SU-DHL-6 (cell line): ENCODE measurements around the gene AGRN.
"Not testable (repeated sequence)": the region's sequence is repeated elsewhere in the genome, so short reads cannot be mapped to it uniquely, and the experiment has no call there.

Experiments used
- H2AFZ ChIP-seq: fragments of 200-600 bp; sonication (generic); 2 replicates; pipeline ENCODE4 v1.6.1; 2014; ENCODE audit warnings: low read depth, mild to moderate bottlenecking, moderate library complexity, mixed read lengths, antibody characterized with exemption, low read length; ENCODE audit not compliant: severe bottlenecking
- H3F3A ChIP-seq: fragments of 200-600 bp; shearing (Covaris generic); 2 replicates; pipeline ENCODE4 v1.6.0; 2016; ENCODE audit warnings: antibody characterized with exemption, mild to moderate bottlenecking; ENCODE audit not compliant: insufficient read depth
- H3K27ac ChIP-seq: fragments of 200-600 bp; sonication (generic); 2 replicates; pipeline ENCODE4 v1.5.1; 2016; ENCODE audit warnings: low read depth, mild to moderate bottlenecking, low read length, moderate library complexity, mixed read lengths
- H3K27me3 ChIP-seq: fragments of 200-600 bp; sonication (generic), shearing (Covaris generic); 2 replicates; pipeline ENCODE4 v1.6.0; 2014; ENCODE audit warnings: mild to moderate bottlenecking, low read length
- H3K36me3 ChIP-seq: fragments of 200-600 bp; sonication (generic); 2 replicates; pipeline ENCODE4 v1.6.1; 2014; ENCODE audit warnings: mild to moderate bottlenecking, low read length, mixed read lengths
- H3K4me2 ChIP-seq: fragments of 300-600, 200-600 bp; shearing (Covaris generic), sonication (generic); 2 replicates; pipeline ENCODE4 v1.6.0; 2014; ENCODE audit warnings: low read length, low read depth, mild to moderate bottlenecking; ENCODE audit not compliant: poor library complexity, severe bottlenecking
- H3K4me3 ChIP-seq: fragments of 200-600 bp; sonication (generic); 2 replicates; pipeline ENCODE4 v1.5.1; 2014; ENCODE audit warnings: antibody characterized with exemption, low read length, mild to moderate bottlenecking, mixed read lengths; ENCODE audit not compliant: insufficient read depth, poor library complexity, severe bottlenecking
- H3K79me2 ChIP-seq: fragments of 200-600 bp; sonication (generic); 2 replicates; pipeline ENCODE4 v1.6.1; 2014; ENCODE audit warnings: mild to moderate bottlenecking, low read length, moderate library complexity; ENCODE audit not compliant: insufficient read depth
- H3K9ac ChIP-seq: fragments of 200-600 bp; sonication (generic); 2 replicates; pipeline ENCODE4 v1.7.0; 2014; ENCODE audit warnings: mild to moderate bottlenecking, low read length
- H3K9me2 ChIP-seq: fragments of 200-600 bp; sonication (generic); replicated peaks from 2 replicates; pipeline ENCODE4 v1.6.1; 2014; ENCODE audit warnings: low read length; ENCODE audit not compliant: insufficient read depth
- H3K9me3 ChIP-seq: fragments of 200-600 bp; sonication (generic); 2 replicates; pipeline ENCODE4 v1.6.1; 2014; ENCODE audit warnings: low read length, mixed read lengths; ENCODE audit not compliant: insufficient read depth
- H4K20me1 ChIP-seq: fragments of 200-600 bp; sonication (generic); 2 replicates; pipeline ENCODE4 v1.6.1; 2014; ENCODE audit warnings: low read depth, mild to moderate bottlenecking, antibody characterized with exemption, low read length, moderate library complexity, mixed read lengths
- EZH2phosphoT487 ChIP-seq: fragments of 200-600 bp; sonication (generic), shearing (Covaris generic); conservative IDR thresholded peaks from 2 replicates; pipeline ENCODE4 v1.6.1; 2018; ENCODE audit warnings: mild to moderate bottlenecking, antibody characterized with exemption, low read length, moderate library complexity, mixed read lengths
- TF ChIP-seq, protein P1 (sequence below): fragments of 200-600 bp; sonication (generic); IDR thresholded peaks from one replicate; pipeline ENCODE4 v1.5.1; 2017; ENCODE audit warnings: antibody characterized with exemption, mild to moderate bottlenecking, low read length, moderate library complexity; ENCODE audit not compliant: insufficient read depth, poor library complexity, severe bottlenecking

Gene AGRN

DNA sequence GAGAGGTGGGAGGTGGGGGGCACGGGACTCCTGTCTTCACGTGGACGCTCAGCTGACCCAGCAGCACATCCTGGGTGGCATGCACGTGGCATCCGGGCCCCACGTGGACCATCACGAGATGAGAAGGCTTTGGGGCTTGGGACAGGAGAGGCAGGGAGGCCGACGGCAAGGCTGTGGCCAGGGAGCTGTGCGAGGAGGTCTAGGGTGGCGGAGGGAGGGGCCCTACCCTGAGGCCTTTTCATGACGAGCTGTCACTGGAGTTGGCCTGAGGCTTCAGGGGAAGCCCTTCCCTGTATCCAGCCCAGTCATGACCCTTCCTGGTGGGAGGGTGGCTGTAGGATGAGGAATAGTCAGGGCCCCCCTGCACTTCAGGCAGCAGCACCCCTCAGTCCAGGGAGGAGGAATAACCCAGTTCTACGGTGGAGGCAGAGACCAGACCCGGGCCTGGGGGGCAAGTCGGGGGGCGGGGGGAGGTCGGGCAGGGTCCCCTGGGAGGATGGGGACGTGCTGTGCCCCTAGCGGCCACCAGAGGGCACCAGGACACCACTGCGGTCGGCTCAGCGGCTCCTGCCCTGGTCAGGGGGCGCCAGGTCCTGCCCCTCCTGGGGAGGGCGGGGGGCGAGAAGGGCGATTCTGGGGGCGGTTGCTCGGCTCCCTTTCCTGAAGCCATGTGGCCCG is 36.0 kb upstream of the AGRN start:
- Histone ChIP-seq H3K9ac (no peak overlapping the region), H3K36me3 (no peaks in the 10 kb centered on the region), H3K9me3 (no peaks in the 10 kb centered on the region), H3K4me3 (no peak overlapping the region), H3K79me2 (no peaks in the 10 kb centered on the region), H3K9me2 (no peaks in the 10 kb centered on the region), H3K4me2 (no peak overlapping the region), H2AFZ (no peak overlapping the region), H3K27me3 (no peaks in the 10 kb centered on the region), H3F3A (no peaks in the 10 kb centered on the region), H3K27ac (no peak overlapping the region), H4K20me1 (no peaks in the 10 kb centered on the region)
- TF ChIP-seq, protein P1, sequence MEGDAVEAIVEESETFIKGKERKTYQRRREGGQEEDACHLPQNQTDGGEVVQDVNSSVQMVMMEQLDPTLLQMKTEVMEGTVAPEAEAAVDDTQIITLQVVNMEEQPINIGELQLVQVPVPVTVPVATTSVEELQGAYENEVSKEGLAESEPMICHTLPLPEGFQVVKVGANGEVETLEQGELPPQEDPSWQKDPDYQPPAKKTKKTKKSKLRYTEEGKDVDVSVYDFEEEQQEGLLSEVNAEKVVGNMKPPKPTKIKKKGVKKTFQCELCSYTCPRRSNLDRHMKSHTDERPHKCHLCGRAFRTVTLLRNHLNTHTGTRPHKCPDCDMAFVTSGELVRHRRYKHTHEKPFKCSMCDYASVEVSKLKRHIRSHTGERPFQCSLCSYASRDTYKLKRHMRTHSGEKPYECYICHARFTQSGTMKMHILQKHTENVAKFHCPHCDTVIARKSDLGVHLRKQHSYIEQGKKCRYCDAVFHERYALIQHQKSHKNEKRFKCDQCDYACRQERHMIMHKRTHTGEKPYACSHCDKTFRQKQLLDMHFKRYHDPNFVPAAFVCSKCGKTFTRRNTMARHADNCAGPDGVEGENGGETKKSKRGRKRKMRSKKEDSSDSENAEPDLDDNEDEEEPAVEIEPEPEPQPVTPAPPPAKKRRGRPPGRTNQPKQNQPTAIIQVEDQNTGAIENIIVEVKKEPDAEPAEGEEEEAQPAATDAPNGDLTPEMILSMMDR = peak; percentile 63
- TF ChIP-seq EZH2phosphoT487 = no peak

DNA sequence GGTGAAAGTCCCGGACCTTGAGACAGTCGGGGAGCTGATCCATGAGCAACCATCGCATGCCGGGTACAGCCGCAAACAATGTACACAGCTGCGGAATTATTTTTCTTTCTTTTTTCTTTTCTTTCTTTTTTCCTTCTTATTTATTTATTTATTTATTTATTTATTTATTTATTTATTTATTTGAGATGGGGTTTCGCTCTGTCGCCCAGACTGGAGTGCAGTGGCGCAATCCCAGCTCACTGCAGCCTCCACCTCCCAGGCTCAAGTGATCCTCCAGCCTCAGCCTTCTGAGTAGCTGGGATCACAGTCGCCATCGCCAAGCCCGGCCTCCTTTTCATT is 35.5 kb upstream of the AGRN start:
- Histone ChIP-seq H3K4me2 (no peak overlapping the region), H2AFZ (no peak overlapping the region)

DNA sequence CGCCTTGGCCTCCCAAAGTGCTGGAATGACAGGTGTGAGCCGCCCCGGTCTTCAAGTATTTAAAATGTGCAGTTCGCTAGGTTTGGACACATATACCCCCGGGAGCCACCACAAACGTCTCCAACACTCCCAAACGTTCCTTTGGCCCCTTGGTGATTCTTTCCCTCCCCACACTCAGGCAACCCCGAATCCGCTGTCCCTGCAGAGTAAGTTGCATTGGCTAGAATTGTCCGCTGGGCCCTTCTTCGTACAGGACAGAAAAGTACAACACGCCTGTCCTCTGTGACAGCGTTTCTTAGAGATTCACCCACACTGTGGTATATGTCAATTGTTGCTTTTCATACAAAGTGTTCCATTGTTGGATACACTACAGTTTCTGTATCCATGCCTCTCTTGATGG is 34.8 kb upstream of the AGRN start:
- Histone ChIP-seq H3K27me3 (no peaks in the 10 kb centered on the region), H3K4me3 (no peak overlapping the region)
- TF ChIP-seq, protein P1 = no peak
- TF ChIP-seq EZH2phosphoT487 = no peak

More for the DNA sequence above, 35.5 kb upstream of the AGRN start:
- Histone ChIP-seq H3K4me3 (no peak overlapping the region), H3K27ac (no peak overlapping the region), H3K79me2 (no peaks in the 10 kb centered on the region), H3F3A (no peaks in the 10 kb centered on the region), H3K9me2 (no peaks in the 10 kb centered on the region), H3K36me3 (no peaks in the 10 kb centered on the region), H3K9me3 (no peaks in the 10 kb centered on the region), H4K20me1 (no peaks in the 10 kb centered on the region), H3K27me3 (no peaks in the 10 kb centered on the region), H3K9ac (no peak overlapping the region)
- TF ChIP-seq EZH2phosphoT487 = no peak
- TF ChIP-seq, protein P1 = no peak

DNA sequence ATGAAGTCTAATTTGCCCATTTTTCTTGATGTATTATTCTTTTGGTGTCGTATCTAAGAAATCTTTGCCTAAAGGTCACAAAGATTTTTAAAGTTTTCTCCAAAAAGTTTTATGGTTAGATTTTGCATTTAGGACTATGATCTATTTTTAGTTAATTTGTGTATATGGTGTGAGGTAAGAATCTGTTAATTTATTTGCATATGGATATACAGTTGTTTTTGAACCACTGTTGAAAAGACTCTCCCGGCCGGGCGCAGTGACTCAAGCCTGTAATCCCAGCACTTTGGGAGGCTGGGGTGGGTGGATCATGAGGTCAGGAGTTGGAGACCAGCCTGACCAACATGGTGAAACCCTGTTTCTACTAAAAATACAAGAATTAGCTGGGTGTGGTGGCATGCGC is 31.9 kb upstream of the AGRN start:
- H4K20me1 ChIP-seq, H3K4me3 ChIP-seq, H3F3A ChIP-seq, H3K27ac ChIP-seq, H3K27me3 ChIP-seq, H2AFZ ChIP-seq, H3K9me2 ChIP-seq, H3K9me3 ChIP-seq, H3K9ac ChIP-seq, H3K4me2 ChIP-seq, H3K79me2 ChIP-seq, H3K36me3 ChIP-seq: not testable (repeated sequence)

More for the DNA sequence above, 34.8 kb upstream of the AGRN start:
- no peaks in the 10 kb centered on the region for H3K79me2 ChIP-seq
- H3K9ac ChIP-seq = no peak overlapping the region
- H3K9me3 ChIP-seq = no peaks in the 10 kb centered on the region
- no peaks in the 10 kb centered on the region for H3F3A ChIP-seq
- no peak overlapping the region for H3K27ac ChIP-seq
- no peaks in the 10 kb centered on the region for H3K36me3 ChIP-seq
- H2AFZ ChIP-seq = no peak overlapping the region
- no peak overlapping the region for H3K4me2 ChIP-seq
- H3K9me2 ChIP-seq = no peaks in the 10 kb centered on the region
- no peaks in the 10 kb centered on the region for H4K20me1 ChIP-seq

DNA sequence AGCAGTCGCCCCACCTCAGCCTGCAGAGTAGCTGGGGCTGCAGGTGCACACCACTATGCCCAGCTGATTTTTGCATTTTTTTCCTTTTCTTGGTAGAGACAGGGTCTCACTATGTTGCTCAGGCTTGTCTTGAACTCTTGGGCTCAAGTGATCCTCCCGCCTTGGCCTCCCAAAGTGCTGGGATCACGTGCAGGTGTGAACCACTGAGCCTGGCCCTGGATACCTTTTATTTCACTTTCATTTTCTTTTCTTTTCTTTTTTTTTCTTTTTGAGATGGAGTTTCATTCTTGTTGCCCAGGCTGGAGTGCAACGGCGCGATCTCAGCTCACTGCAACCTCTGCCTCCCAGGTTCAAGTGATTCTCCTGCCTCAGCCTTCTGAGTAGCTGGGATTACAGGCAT is 28.6 kb upstream of the AGRN start:
- H2AFZ ChIP-seq, H4K20me1 ChIP-seq, H3K4me3 ChIP-seq, H3K9me2 ChIP-seq, H3K79me2 ChIP-seq, H3K4me2 ChIP-seq, H3K27me3 ChIP-seq, H3K9ac ChIP-seq, H3F3A ChIP-seq, H3K36me3 ChIP-seq, H3K27ac ChIP-seq, H3K9me3 ChIP-seq: not testable (repeated sequence)
